ENCODE data around the gene ADGRD1.
"Not testable (repeated sequence)": the region's sequence is repeated elsewhere in the genome, so short reads cannot be mapped to it uniquely, and the experiment has no call there.

Gene ADGRD1

DNA sequence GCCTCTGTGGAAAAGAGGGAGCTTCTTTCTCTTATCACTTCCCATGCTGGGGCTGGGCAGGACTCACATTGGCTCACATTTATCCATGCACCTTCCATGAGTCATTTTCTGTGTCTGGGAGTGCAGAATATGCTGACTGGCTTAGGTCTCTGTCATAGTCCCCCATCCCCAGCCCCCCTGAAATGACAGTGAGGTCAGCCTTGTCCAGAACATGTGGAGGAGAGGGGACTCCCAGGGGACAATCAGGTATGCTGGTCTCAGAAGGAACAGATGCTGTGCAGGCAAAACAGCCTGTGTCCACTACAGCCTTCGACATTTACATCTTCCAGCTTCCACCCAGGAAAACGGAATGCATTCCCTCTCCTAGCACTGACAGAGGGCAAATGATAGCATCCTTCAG, 35.0 kb downstream of the ADGRD1 start:
- DNase-seq: no peak

DNA sequence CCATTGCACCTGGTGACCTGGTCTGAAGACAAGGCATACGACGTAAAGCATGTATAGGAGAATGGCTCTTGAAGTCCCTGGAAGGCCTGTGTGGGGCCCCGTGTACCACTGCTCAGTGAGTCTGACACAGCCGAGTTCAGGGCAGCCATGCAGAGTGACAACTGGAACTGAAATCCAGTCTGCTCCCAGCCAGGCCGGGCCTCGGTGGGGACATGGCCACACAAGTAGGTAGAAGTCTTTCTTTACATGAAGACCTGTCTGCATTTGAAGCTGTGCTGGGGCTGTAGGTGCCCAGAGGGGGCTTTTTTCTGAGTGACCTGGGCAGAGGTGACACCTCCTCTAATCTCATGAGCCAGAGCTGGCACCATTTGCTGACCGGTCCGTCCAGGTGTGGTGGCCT, 35.7 kb downstream of the ADGRD1 start:
- no peak for DNase-seq

DNA sequence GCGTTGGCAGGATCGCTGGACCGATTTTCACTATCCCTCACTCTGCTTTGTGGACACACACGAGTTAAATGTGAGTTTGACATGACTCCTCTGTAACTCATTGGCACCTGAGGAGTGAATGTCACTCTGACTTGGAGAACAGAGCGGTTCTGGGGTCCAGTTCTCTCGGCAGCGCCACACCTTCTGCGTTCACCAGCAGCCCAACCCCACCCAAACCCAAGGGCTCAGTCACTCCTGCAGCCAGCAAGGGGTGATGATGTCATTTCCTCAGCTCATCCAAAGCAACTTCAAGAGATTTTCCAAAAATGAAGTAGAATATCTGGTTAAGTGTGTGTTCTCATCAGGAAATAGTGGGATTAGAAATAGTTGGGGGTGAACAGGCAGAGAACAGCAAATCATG, 36.3 kb downstream of the ADGRD1 start:
- no peak for DNase-seq

- DNase-seq: no peak
Measured at GRCh38 chr12:130992448-130992847, 38.7 kb downstream of the ADGRD1 start.

DNA sequence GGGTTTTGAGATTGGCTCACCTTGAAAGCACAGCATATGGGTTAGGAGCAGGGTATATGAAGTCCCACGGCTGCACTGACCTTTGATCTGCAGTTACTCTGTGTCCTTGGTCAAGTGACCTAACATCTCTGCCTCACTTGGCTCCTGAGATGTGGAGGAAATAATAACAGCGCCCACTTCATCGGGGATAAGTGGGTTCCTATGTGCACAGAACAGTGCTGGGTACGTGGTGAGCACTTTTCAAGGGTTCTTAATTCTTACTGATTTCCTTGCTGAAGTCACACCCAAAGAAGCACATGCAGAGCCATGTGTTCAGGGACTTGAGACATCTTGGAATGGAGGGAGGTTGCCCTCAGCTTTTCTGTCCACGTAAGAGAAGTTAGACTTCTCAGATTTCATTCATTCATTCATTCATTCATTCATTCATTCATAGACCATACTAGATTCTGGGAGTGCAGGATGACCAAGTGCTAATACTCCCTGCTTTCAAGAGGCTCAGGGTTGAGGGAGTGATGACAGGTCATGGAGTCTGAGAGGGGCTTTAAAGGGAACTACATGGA, 39.4 kb downstream of the ADGRD1 start:
- DNase-seq: no peak

- DNase-seq: no peak
Measured at GRCh38 chr12:130993759-130994670, 40.3 kb downstream of the ADGRD1 start.

- DNase-seq: no peak
Measured at GRCh38 chr12:130994821-130995375, 41.2 kb downstream of the ADGRD1 start.

- DNase-seq: not testable (repeated sequence)
Measured at GRCh38 chr12:130995386-130995969, 41.8 kb downstream of the ADGRD1 start.

DNA sequence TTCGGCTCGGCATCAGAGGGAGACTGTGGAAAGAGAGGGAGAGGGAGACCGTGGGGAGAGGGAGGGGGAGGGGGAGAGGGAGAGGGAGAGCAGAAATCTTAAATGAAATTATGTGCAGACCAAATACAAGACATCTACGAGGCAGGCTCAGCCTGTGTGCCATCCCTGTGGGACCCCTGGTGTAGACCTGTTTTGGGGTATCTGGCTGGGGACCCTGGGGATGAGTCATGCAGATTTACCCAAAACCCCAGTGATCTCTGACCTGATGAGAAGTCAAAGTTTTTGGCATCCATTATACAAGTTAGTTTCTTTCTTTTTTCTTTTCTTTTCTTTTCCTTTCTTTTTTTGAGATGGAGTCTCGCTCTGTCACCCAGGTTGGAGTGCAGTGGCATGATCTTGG, 44.4 kb downstream of the ADGRD1 start:
- DNase-seq: no peak

GRCh38 chr12:131000000-131000486, 46.3 kb downstream of the ADGRD1 start:
- no peak for DNase-seq

- DNase-seq: no peak
Measured at GRCh38 chr12:131001493-131001892, 47.8 kb downstream of the ADGRD1 start.

GRCh38 chr12:131002216-131002631, 48.5 kb downstream of the ADGRD1 start:
- DNase-seq: no peak

GRCh38 chr12:131003036-131003715, 49.5 kb downstream of the ADGRD1 start:
- no peak for DNase-seq

DNA sequence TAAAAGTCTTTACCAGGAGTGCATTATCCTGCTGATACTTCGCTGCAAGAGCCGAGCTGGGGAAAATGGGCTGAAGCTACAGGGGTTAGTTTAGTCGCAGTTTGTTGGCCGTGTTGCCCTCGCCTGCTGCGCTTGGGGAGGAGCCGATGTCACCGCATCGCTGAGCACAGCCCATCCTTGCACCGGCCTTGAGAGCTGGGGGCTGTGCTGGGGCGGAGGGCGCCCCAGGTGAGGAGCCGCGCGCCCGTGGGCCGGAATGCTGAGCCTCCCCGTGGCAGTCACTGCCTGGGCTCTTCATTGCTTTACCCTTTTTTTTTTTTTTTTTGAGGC, 50.0 kb downstream of the ADGRD1 start:
- DNase-seq: no peak

DNA sequence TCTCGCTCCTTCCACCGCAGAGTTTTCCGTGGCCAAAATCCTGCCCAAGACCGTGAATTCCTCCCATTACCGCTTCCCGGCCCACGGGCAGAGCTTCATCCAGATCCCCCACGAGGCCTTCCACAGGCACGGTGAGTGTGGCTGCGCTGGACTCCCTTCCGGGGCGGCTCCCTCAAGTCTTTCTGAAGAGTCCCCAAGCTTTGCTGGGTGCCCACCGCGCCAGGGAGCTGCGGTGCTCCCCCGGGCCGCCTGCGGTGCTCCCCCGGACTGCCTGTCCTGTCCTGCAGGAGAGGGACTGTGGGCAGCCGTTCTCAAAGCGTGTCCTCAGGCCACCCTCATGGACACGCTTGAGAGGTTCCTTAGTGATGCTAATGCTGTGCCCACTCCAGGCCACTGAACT, 50.5 kb downstream of the ADGRD1 start:
- DNase-seq: no peak

DNA sequence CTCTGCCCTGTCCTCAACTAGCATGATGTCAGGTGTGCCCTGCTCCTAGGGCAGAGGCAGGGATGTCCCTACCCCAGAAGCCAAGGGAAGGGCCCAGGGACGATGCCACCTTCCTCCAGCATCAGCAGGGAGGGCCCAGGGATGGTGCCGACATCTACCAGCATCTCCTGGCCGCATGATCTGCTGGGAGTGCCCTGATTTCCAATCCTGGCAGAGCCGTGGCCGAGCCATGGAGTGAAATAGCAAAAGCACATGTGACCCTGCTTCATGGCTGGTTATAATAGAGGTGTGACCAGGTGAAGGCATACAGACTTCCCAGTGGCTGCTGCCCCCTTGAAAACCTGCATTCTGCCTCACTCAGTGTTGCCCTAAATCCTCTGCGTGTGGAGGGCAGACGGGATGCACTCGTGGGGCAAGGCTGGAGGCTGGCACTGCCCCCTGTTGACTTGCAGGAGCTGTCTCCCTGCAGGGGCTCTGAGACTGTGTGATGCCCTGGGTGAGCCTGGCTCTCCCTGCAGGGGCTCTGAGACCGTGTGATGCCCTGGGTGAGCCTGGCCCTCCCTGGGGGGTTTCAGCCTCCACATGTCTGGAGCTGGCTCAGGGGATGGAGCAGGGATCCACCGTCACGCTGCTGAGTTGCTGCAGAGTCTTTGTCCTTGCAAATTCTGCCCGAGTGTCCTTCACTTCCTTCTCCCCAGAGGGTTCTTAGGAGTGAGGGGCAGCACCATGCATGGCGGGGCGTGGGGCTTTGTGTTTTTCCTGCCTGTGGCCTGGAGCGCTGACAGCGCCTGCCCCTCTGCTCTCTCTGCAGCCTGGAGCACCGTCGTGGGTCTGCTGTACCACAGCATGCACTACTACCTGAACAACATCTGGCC, 51.7 kb downstream of the ADGRD1 start:
- DNase-seq: no peak

DNA sequence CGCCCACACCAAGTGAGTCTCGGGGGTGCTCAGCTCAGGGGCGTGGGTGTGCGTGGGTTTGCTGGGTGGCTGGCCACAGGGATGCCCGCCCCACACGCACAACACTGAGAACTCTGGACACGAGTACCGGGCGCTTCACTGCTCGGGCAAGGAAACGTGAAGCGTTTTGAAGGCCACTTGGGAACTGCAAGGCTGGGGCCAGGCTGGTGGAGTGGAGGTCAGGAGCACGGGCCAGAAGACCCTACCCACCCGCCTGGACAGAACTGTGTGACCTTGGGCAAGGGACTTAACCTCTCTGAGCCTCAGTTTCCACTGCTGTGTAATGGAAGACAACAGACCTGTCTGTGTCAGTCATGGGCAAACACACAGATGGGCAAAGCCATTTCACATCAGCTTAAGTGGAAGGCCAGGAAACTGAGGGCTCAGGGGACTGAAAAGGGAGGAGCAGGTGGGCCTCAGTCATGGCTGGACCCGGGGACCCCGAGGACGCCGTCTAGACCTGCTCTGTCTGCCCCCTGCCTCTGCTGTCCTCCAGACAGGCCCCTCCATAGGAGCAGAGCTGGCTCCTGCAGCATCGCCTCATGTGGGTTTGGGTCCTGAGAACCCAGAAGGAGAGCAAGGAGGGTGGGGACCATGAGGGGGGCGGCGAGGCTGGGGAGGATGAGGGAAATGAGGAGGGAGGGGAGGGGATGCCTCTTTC, 52.5 kb downstream of the ADGRD1 start:
- DNase-seq: no peak

GRCh38 chr12:131007031-131007739, 53.5 kb downstream of the ADGRD1 start:
- no peak for DNase-seq

GRCh38 chr12:131007740-131008117, 54.0 kb downstream of the ADGRD1 start:
- no peak for DNase-seq

- no peak for DNase-seq
Measured at GRCh38 chr12:131008131-131008912, 54.6 kb downstream of the ADGRD1 start.
